Measurements from ENCODE around the gene SEMA3F. TPM values are rescaled to one million over a fixed set of nuclear protein-coding genes. Genes with fewer than 3 reads are reported as not detected.

Gene SEMA3F
- total and polyA plus RNA-seq, 2 of the 4 experiments (the other 2 are of a cell fraction) = 7.3 to 23.3 TPM

- Histone ChIP-seq H4K91ac (ENCODE audit: insufficient read depth, low read depth, low read length) (no peak overlapping the region), H3K14ac (replicated peaks; ENCODE audit: low read depth, low read length) (no peak overlapping the region), H3K79me1 (ENCODE audit: low read depth in 1 of 2, low read length in 2 of 2) (peaks cover 0 to 16% of the 10 kb centered on the region in 2 experiments; a peak in 2 of 4 replicates), H3K23ac (ENCODE audit: low read depth, low read length) (no peak overlapping the region), H3K9me1 (ENCODE audit: insufficient read depth, low read length) (peaks cover 9% of the 10 kb centered on the region; the same call in 1 of the 2 replicates), H4K8ac (ENCODE audit: low read depth in 2 of 2, low read length in 2 of 2) (no peak overlapping the region), H2BK120ac (ENCODE audit: low read depth, low read length) (no peak overlapping the region), H3K27ac (ENCODE audit: insufficient read depth, low read length) (no peak overlapping the region), H2AFZ (replicated peaks; ENCODE audit: low read length, poor library complexity) (no peak overlapping the region), H3K4me2 (ENCODE audit: low read depth, low read length) (no peak overlapping the region), H3K36me3 (ENCODE audit: control insufficient read depth, insufficient read depth, low read length) (no peaks in the 10 kb centered on the region), H3K18ac (ENCODE audit: low read depth, low read length) (no peak overlapping the region), H2AK5ac (ENCODE audit: low read depth, low read length) (no peak overlapping the region), H3K4me3 (ENCODE audit: insufficient read depth, low read depth, low read length) (no peak overlapping the region), H2AK9ac (replicated peaks; ENCODE audit: low read depth, low read length, poor library complexity) (no peak overlapping the region), H3K9me3 (ENCODE audit: control insufficient read depth, insufficient read depth, low read length) (no peaks in the 10 kb centered on the region), H3K27me3 (ENCODE audit: control insufficient read depth, insufficient read depth, low read length) (no peaks in the 10 kb centered on the region), H3K56ac (ENCODE audit: extremely low read depth, insufficient read depth, low read length) (no peak overlapping the region), H2BK20ac (ENCODE audit: low read depth, low read length) (no peak overlapping the region), H3K9ac (ENCODE audit: low read depth, low read length) (no peak overlapping the region), H3K4ac (ENCODE audit: low read depth, low read length) (no peak overlapping the region), H2BK15ac (ENCODE audit: low read depth, low read length) (no peak overlapping the region), H2BK5ac (ENCODE audit: low read depth, low read length, poor library complexity, severe bottlenecking) (no peak overlapping the region), H4K20me1 (ENCODE audit: insufficient read depth, low read length) (peaks cover 11% of the 10 kb centered on the region; the same call in 1 of the 2 replicates), H4K5ac (ENCODE audit: low read depth, low read length) (no peak overlapping the region), H3K4me1 (ENCODE audit: control insufficient read depth, insufficient read depth, low read length) (peaks cover 5% of the 10 kb centered on the region)
- CTCF ChIA-PET = no interaction called here
- dilution Hi-C loops (cut with HindIII; ENCODE audit: low sequenced_read_pairs, unreplicated experiment) (no loop called here), in situ Hi-C loops (cut with MboI; ENCODE audit: low sequenced_read_pairs) (no loop called here), intact Hi-C loops (cut with micrococcal nuclease) (no loop called here)
- DNase-seq (no peak), ATAC-seq (ENCODE audit: low read depth) (no peak)
- POLR2A ChIA-PET (ENCODE audit: unreplicated experiment) = no interaction called here
- no TSS peak for BruUV-seq (replicated peaks)
- 80% methylated on average over 1 of the region's 3 CpGs; no CpG with 5 or more reads in 1 of the 2 experiments for WGBS, 2 experiments (ENCODE audit: extremely low coverage in 2 of 2, insufficient read length in 1 of 2)
- TF ChIP-seq RAD21 (IDR thresholded peaks at IDR 0.05; ENCODE audit: low read length) (no peak), MXI1 (IDR thresholded peaks at IDR 0.05; ENCODE audit: borderline replicate concordance, low read depth, low read length) (no peak), CEBPB (IDR thresholded peaks at IDR 0.05; ENCODE audit: low read depth, low read length) (no peak), RFX5 (IDR thresholded peaks at IDR 0.05; ENCODE audit: low read depth, low read length) (no peak), POLR2A (IDR thresholded peaks at IDR 0.05; ENCODE audit: low read depth, low read length) (no peak)
Measured at GRCh38 chr3:50232303-50232702, 77.2 kb downstream of the SEMA3F start.
